ENCODE measurements around the gene CAMKK1. TPM values are rescaled to one million over a fixed set of nuclear protein-coding genes. Genes with fewer than 3 reads are reported as not detected.
A peak's percentile ranks its signal among the peaks of the same experiment; 100 is the strongest.

CAMKK1 gene
- total RNA-seq, 4 donors from 2014 or later, result 2.9 to 8.8 (median 4.4) TPM

DNA sequence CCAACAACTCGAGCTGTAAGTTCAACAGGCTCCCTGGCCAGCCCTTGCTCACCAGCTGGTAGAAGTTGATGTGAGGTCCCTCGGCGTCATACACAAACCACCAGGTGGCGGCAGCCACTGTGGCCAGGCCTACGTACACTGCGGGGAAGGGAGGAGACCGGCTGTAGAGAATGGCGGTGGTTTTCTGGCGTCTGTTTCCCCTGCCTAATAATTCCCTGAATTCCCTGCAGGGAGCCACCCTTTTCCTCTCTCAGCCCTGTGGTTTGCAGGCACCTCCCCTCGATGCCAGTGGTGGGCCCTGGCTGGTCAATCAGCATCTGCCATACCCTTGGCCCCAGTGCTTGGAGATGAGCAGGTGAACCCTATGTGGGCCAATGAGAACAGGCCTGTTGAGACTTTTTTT is 42.3 kb upstream of the CAMKK1 start:
- no peak overlapping the region for H3K27ac ChIP-seq (replicated peaks in 1 of 4)
- no peak for DNase-seq (ENCODE audit: extremely low spot score)
- 6% methylated on average over 9 of the region's 10 CpGs for WGBS
- H3K27me3 ChIP-seq, result no peaks in the 10 kb centered on the region
- H3K4me1 ChIP-seq, result no peaks in the 10 kb centered on the region
- peaks cover 6 to 51% (median 24%) of the 10 kb centered on the region in 4 donors for H3K36me3 ChIP-seq
- intact Hi-C loops (cut with DNase I), result loop anchor here (5.0 to 10.0 kb wide), 2 partner anchors 67 to 140 kb away; no protein-coding TSS in a partner anchor
- peak in 1 of 2 donors; percentile 42 for TF ChIP-seq POLR2AphosphoS5 (IDR thresholded peaks at IDR 0.05)
- no peak for TF ChIP-seq POLR2A (IDR thresholded peaks at IDR 0.05; ENCODE audit: low read depth)
- TF ChIP-seq, protein P1, sequence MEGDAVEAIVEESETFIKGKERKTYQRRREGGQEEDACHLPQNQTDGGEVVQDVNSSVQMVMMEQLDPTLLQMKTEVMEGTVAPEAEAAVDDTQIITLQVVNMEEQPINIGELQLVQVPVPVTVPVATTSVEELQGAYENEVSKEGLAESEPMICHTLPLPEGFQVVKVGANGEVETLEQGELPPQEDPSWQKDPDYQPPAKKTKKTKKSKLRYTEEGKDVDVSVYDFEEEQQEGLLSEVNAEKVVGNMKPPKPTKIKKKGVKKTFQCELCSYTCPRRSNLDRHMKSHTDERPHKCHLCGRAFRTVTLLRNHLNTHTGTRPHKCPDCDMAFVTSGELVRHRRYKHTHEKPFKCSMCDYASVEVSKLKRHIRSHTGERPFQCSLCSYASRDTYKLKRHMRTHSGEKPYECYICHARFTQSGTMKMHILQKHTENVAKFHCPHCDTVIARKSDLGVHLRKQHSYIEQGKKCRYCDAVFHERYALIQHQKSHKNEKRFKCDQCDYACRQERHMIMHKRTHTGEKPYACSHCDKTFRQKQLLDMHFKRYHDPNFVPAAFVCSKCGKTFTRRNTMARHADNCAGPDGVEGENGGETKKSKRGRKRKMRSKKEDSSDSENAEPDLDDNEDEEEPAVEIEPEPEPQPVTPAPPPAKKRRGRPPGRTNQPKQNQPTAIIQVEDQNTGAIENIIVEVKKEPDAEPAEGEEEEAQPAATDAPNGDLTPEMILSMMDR (IDR thresholded peaks at IDR 0.05), result peak; percentile 57 to 71 (median 69)
- no peak overlapping the region for H3K4me3 ChIP-seq
- H3K9me3 ChIP-seq, result no peaks in the 10 kb centered on the region

GRCh38 chr17:3929764-3930163 is 36.9 kb upstream of the CAMKK1 start:
- Histone ChIP-seq H3K4me3 (no peak overlapping the region), H3K36me3 (peaks cover 0 to 25% (median 5%) of the 10 kb centered on the region in 4 donors), H3K9me3 (no peaks in the 10 kb centered on the region), H3K27me3 (no peaks in the 10 kb centered on the region), H3K4me1 (peaks cover 9 to 19% (median 13%) of the 10 kb centered on the region in 4 donors), H3K27ac (replicated peaks in 1 of 4) (no peak overlapping the region)
- TF ChIP-seq POLR2AphosphoS5 (IDR thresholded peaks at IDR 0.05), result no peak
- TF ChIP-seq EP300 (IDR thresholded peaks at IDR 0.05), result no peak
- no peak for TF ChIP-seq POLR2A (IDR thresholded peaks at IDR 0.05; ENCODE audit: low read depth)
- WGBS, result 100% methylated on average over 1 of the region's 1 CpG
- DNase-seq (ENCODE audit: extremely low spot score), result no peak
- intact Hi-C loops (cut with DNase I), result loop anchor here (10.0 kb wide), 1 partner anchor 145 kb away; no protein-coding TSS in a partner anchor

DNA sequence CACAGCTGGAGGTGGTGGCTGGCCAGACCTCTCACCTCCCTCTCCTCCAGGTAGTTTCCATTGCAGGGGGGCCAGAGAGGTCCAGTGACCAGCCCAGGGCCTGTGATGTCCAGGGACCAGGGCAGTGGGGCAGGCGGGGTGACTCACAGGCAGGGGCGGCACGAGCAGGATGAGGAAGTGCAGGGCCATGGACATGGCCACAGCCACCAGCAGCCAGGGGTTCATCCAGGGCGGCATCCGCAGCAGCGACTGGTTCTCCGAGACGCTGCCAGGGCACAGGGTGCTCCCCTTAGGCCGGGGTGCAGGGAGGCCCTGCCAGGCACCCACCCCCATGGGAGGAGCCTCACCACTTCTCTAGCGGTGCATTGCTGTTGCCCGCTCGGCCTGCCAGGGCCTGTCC is 36.3 kb upstream of the CAMKK1 start:
- no peak overlapping the region for H3K27ac ChIP-seq (replicated peaks in 1 of 4)
- WGBS, result 86% methylated on average over 10 of the region's 12 CpGs
- intact Hi-C loops (cut with DNase I), result no loop called here
- H3K4me3 ChIP-seq, result no peak overlapping the region
- H3K27me3 ChIP-seq, result no peaks in the 10 kb centered on the region
- TF ChIP-seq, protein P1 (IDR thresholded peaks at IDR 0.05), result no peak
- TF ChIP-seq EP300 (IDR thresholded peaks at IDR 0.05), result no peak
- TF ChIP-seq POLR2AphosphoS5 (IDR thresholded peaks at IDR 0.05), result no peak
- TF ChIP-seq POLR2A (IDR thresholded peaks at IDR 0.05; ENCODE audit: low read depth), result no peak
- no peaks in the 10 kb centered on the region for H3K9me3 ChIP-seq
- peaks cover 0 to 25% (median 5%) of the 10 kb centered on the region in 4 donors for H3K36me3 ChIP-seq
- peaks cover 10 to 25% (median 19%) of the 10 kb centered on the region in 4 donors for H3K4me1 ChIP-seq
- DNase-seq (ENCODE audit: extremely low spot score), result no peak

DNA sequence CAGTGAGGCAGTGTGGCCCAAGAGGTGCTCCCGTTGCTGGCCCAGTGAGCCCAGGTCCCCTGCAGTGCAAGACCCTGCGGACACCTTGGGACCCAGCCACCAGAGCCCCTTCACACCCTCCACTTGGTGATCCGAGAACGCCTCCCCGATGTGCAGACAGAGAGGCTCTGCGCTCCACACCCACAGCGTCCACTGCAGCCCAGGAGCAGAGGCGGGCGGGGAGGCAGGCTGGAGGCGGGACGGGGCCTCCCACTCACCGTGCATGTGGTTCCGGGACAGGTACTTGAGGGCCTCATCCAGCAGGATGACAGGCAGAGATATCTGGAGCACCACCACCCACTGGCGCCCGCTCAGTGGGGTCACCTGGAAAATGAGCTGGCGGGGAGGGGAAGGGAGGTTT is 35.6 kb upstream of the CAMKK1 start:
- Histone ChIP-seq H3K9me3 (no peaks in the 10 kb centered on the region), H3K36me3 (peaks cover 0 to 25% (median 5%) of the 10 kb centered on the region in 4 donors), H3K27ac (replicated peaks in 1 of 4) (no peak overlapping the region), H3K4me1 (peaks cover 10 to 29% (median 19%) of the 10 kb centered on the region in 4 donors), H3K4me3 (no peak overlapping the region), H3K27me3 (no peaks in the 10 kb centered on the region)
- intact Hi-C loops (cut with DNase I), result no loop called here
- 89% methylated on average over 3 of the region's 16 CpGs for WGBS
- DNase-seq (ENCODE audit: extremely low spot score), result no peak
- TF ChIP-seq, protein P1 (IDR thresholded peaks at IDR 0.05), result no peak

- TF ChIP-seq EP300 (IDR thresholded peaks at IDR 0.05) (no peak), POLR2AphosphoS5 (IDR thresholded peaks at IDR 0.05) (no peak), POLR2A (IDR thresholded peaks at IDR 0.05; ENCODE audit: low read depth) (no peak)
- TF ChIP-seq, protein P1 (IDR thresholded peaks at IDR 0.05), result no peak
- H3K9me3 ChIP-seq, result no peaks in the 10 kb centered on the region
- H3K27me3 ChIP-seq, result no peaks in the 10 kb centered on the region
- no peak for DNase-seq (ENCODE audit: extremely low spot score)
- H3K4me1 ChIP-seq, result peaks cover 10 to 29% (median 19%) of the 10 kb centered on the region in 4 donors
- peaks cover 0 to 25% (median 5%) of the 10 kb centered on the region in 4 donors for H3K36me3 ChIP-seq
- peak overlapping the region in 2 of 4 donors; percentile 30 to 67 for H3K27ac ChIP-seq (replicated peaks in 1 of 4)
- 69% methylated on average over 10 of the region's 15 CpGs for WGBS
- H3K4me3 ChIP-seq, result no peak overlapping the region
- intact Hi-C loops (cut with DNase I), result no loop called here
Measured at GRCh38 chr17:3927628-3928340, 34.9 kb upstream of the CAMKK1 start.
